ENCODE measurements around the gene VAC14. TPM values are rescaled to one million over a fixed set of nuclear protein-coding genes. Genes with fewer than 3 reads are reported as not detected.

Gene VAC14
- polyA plus RNA-seq, 1 of the 3 experiments (the other 2 are of a cell fraction): 33.2 TPM

DNA sequence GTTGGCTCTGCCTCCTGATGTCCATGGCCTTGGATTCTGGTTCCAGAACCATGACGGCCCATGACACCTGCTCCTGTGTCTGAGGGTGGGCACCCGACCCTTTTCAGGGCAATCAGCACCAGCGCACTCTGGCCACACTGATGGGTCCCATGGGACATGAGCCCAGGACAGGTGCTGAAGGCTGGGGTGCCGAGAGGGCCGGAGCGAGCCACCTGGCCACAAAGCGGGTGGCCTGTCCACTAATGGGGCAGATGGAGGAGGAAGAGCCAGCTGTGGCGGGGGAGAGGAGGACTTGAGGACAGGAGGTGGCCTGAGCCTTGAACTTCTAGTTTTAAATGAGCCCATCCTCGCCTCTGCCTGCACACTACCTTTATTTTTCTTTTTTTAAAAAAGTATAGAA, 83.9 kb downstream of the VAC14 start:
- POLR2A ChIA-PET: interaction anchor here (0.7 kb wide), 1 partner anchor 16 kb away, joined by 3 read pairs; no protein-coding TSS in a partner anchor
- no peak overlapping the region for H3K9ac ChIP-seq

More for the DNA sequence above, 83.9 kb downstream of the VAC14 start:
- Histone ChIP-seq H3F3A (replicated peaks; ENCODE audit: insufficient read depth) (peaks cover 18% of the 10 kb centered on the region), H2AFZ (ENCODE audit: low read depth) (no peak overlapping the region), H3K4me1 (ENCODE audit: control insufficient read depth in 1 of 2, insufficient read depth in 2 of 2, low read depth in 1 of 2, low read length in 1 of 2) (peaks cover 31 to 51% of the 10 kb centered on the region in 2 experiments), H3K36me3 (replicated peaks in 1 of 2; ENCODE audit: control insufficient read depth in 1 of 2, insufficient read depth in 2 of 2, low read length in 1 of 2) (peaks cover 11 to 12% of the 10 kb centered on the region in 2 experiments), H3K9me2 (no peaks in the 10 kb centered on the region), H3K9me3 (no peaks in the 10 kb centered on the region), H3K27me3 (ENCODE audit: insufficient read depth) (no peaks in the 10 kb centered on the region), H4K20me1 (ENCODE audit: insufficient read depth) (no peaks in the 10 kb centered on the region), H3K27ac (ENCODE audit: low read depth in 2 of 2, low read length in 1 of 2) (peak overlapping the region; percentile 98 to 100; a peak in 3 of 4 replicates), H3K4me3 (ENCODE audit: low read depth in 2 of 2, low read length in 1 of 2) (no peak overlapping the region), H3K79me2 (ENCODE audit: insufficient read depth) (no peaks in the 10 kb centered on the region), H3K4me2 (no peak overlapping the region)
- no peak for DNase-seq
- 96% methylated on average over 6 of the region's 9 CpGs for WGBS (ENCODE audit: low lambda C conversion rate)
- CTCF ChIA-PET: interaction anchor here (0.7 to 4.7 kb wide), 3 partner anchors 14 to 54 kb away, joined by 3 to 29 read pairs (median 6); no protein-coding TSS in a partner anchor
- TF ChIP-seq, protein P1, sequence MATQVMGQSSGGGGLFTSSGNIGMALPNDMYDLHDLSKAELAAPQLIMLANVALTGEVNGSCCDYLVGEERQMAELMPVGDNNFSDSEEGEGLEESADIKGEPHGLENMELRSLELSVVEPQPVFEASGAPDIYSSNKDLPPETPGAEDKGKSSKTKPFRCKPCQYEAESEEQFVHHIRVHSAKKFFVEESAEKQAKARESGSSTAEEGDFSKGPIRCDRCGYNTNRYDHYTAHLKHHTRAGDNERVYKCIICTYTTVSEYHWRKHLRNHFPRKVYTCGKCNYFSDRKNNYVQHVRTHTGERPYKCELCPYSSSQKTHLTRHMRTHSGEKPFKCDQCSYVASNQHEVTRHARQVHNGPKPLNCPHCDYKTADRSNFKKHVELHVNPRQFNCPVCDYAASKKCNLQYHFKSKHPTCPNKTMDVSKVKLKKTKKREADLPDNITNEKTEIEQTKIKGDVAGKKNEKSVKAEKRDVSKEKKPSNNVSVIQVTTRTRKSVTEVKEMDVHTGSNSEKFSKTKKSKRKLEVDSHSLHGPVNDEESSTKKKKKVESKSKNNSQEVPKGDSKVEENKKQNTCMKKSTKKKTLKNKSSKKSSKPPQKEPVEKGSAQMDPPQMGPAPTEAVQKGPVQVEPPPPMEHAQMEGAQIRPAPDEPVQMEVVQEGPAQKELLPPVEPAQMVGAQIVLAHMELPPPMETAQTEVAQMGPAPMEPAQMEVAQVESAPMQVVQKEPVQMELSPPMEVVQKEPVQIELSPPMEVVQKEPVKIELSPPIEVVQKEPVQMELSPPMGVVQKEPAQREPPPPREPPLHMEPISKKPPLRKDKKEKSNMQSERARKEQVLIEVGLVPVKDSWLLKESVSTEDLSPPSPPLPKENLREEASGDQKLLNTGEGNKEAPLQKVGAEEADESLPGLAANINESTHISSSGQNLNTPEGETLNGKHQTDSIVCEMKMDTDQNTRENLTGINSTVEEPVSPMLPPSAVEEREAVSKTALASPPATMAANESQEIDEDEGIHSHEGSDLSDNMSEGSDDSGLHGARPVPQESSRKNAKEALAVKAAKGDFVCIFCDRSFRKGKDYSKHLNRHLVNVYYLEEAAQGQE (IDR thresholded peaks at IDR 0.05; ENCODE audit: low read depth, low read length): no peak
- TF ChIP-seq EZH2phosphoT487 (IDR thresholded peaks at IDR 0.05; ENCODE audit: borderline replicate concordance, low read depth) (no peak), FOSL2 (IDR thresholded peaks at IDR 0.05; ENCODE audit: borderline replicate concordance, low read depth) (no peak), RAD21 (IDR thresholded peaks at IDR 0.05; ENCODE audit: low read length) (no peak), EP300 (IDR thresholded peaks at IDR 0.05; ENCODE audit: borderline replicate concordance in 1 of 2, low read depth in 1 of 2, low read length in 1 of 2) (no peak), TAF1 (IDR thresholded peaks at IDR 0.05; ENCODE audit: borderline replicate concordance, low read depth, low read length) (no peak), TCF12 (IDR thresholded peaks at IDR 0.05) (no peak), FOXM1 (IDR thresholded peaks at IDR 0.05; ENCODE audit: low read depth) (no peak), MXI1 (IDR thresholded peaks at IDR 0.05; ENCODE audit: low read depth, low read length) (no peak), SMC3 (IDR thresholded peaks at IDR 0.05; ENCODE audit: low read depth, low read length) (no peak), RCOR1 (IDR thresholded peaks at IDR 0.05; ENCODE audit: low read length) (no peak), ELF1 (IDR thresholded peaks at IDR 0.05) (no peak), NRF1 (IDR thresholded peaks at IDR 0.05; ENCODE audit: low read depth, low read length) (no peak)
- TF ChIP-seq, protein P2, sequence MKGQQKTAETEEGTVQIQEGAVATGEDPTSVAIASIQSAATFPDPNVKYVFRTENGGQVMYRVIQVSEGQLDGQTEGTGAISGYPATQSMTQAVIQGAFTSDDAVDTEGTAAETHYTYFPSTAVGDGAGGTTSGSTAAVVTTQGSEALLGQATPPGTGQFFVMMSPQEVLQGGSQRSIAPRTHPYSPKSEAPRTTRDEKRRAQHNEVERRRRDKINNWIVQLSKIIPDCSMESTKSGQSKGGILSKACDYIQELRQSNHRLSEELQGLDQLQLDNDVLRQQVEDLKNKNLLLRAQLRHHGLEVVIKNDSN (IDR thresholded peaks at IDR 0.05; ENCODE audit: borderline replicate concordance, low read depth): no peak
- TF ChIP-seq, protein P3, sequence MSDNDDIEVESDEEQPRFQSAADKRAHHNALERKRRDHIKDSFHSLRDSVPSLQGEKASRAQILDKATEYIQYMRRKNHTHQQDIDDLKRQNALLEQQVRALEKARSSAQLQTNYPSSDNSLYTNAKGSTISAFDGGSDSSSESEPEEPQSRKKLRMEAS (IDR thresholded peaks at IDR 0.05; ENCODE audit: low read depth): no peak
- TF ChIP-seq, protein P4, sequence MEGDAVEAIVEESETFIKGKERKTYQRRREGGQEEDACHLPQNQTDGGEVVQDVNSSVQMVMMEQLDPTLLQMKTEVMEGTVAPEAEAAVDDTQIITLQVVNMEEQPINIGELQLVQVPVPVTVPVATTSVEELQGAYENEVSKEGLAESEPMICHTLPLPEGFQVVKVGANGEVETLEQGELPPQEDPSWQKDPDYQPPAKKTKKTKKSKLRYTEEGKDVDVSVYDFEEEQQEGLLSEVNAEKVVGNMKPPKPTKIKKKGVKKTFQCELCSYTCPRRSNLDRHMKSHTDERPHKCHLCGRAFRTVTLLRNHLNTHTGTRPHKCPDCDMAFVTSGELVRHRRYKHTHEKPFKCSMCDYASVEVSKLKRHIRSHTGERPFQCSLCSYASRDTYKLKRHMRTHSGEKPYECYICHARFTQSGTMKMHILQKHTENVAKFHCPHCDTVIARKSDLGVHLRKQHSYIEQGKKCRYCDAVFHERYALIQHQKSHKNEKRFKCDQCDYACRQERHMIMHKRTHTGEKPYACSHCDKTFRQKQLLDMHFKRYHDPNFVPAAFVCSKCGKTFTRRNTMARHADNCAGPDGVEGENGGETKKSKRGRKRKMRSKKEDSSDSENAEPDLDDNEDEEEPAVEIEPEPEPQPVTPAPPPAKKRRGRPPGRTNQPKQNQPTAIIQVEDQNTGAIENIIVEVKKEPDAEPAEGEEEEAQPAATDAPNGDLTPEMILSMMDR (IDR thresholded peaks at IDR 0.05): no peak

All from SK-N-SH (cell line).